ENCODE data around the gene FOXN3. TPM values are rescaled to one million over a fixed set of nuclear protein-coding genes. Genes with fewer than 3 reads are reported as not detected.

The FOXN3 gene, protein sequence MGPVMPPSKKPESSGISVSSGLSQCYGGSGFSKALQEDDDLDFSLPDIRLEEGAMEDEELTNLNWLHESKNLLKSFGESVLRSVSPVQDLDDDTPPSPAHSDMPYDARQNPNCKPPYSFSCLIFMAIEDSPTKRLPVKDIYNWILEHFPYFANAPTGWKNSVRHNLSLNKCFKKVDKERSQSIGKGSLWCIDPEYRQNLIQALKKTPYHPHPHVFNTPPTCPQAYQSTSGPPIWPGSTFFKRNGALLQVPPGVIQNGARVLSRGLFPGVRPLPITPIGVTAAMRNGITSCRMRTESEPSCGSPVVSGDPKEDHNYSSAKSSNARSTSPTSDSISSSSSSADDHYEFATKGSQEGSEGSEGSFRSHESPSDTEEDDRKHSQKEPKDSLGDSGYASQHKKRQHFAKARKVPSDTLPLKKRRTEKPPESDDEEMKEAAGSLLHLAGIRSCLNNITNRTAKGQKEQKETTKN
- polyA plus RNA-seq (2013): 100 TPM

DNA sequence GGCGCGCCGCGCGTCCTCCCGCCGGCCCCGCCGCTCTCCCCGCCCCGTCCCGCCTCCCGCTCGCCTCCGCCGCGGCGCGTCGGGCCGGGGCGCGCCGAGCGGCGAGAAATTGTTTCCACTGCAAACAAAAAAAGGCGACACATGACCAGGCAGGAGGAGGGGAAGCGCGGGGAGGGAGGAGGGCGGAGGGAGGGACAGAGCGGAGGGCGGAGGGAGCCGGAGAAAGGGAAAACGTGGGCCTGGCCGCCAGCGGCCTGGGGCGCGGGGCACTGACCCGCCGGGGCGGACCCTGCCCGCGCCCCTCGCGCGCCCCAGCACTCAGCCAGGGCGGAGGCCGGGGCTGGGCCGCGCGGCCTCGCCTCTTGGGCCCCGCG lies at the start of gene FOXN3:
Gene FOXN3 (minus strand): TSS at position 143 of the 374 bp plus-strand sequence. CDS start 4,757 bp downstream, outside the sequence.
- Histone ChIP-seq H3K4me1 (ENCODE audit: control extremely low read depth in 1 of 4, control insufficient read depth in 4 of 4, insufficient read depth in 4 of 4, low read length in 3 of 4) (peaks cover 6 to 36% (median 29%) of the 10 kb centered on the region in 4 experiments), H3K4me3 (ENCODE audit: control insufficient read depth in 1 of 7, extremely low read depth in 1 of 7, insufficient read depth in 4 of 7, low read depth in 2 of 7, low read length in 6 of 7) (peak within 1 kb of the TSS; percentile 80 to 95 (median 88)), H3K27ac (ENCODE audit: insufficient read depth in 1 of 2, low read depth in 1 of 2, low read length in 2 of 2, poor library complexity in 1 of 2, severe bottlenecking in 2 of 2) (peak within 1 kb of the TSS; percentile 81 to 90), H3K9me3 (ENCODE audit: control extremely low read depth in 1 of 5, control insufficient read depth in 4 of 5, insufficient read depth in 2 of 5, low read depth in 1 of 5, low read length in 4 of 5) (no peaks in the 10 kb centered on the region), H3K36me3 (ENCODE audit: control insufficient read depth in 4 of 4, insufficient read depth in 4 of 4, low read length in 3 of 4) (peaks cover 0 to 10% (median 6%) of the 10 kb centered on the region in 4 experiments), H3K27me3 (replicated peaks in 2 of 5; ENCODE audit: control insufficient read depth in 4 of 5, insufficient read depth in 5 of 5, low read length in 4 of 5) (no peaks in the 10 kb centered on the region)
- ChIA-PET POLR2A (no interaction called here), CTCF (no interaction called here)
- peak; percentile 89 to 95 (median 94) for DNase-seq
- 0% methylated on average over 37 of the region's 54 CpGs for WGBS (ENCODE audit: insufficient coverage)

DNA sequence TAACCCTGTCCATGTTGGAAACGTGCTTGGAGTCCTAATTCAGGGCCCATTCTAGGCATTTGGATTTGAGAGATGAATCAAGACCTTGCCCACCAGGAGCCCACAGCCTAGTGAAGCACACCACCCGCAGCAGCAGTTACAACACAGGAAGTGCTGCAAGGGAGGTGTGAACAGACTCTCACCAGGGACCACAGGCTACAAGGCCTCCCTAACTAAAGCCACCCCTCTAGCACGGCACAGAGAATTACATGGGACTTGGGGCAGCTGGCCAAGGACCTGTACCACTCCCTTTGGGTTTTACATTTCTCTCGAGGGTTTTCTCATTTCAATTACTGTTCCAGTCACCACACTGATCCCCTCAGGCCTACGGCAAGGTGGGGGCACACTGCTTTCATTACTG lies 49.5 kb upstream of the FOXN3 start:
- ChIA-PET CTCF (interaction anchor here (1.3 to 1.8 kb wide), 3 partner anchors 14 to 49 kb away, joined by 3 to 5 read pairs (median 4); no protein-coding TSS in a partner anchor), POLR2A (no interaction called here)
- peaks cover 0 to 9% (median 5%) of the 10 kb centered on the region in 4 experiments for H3K36me3 ChIP-seq (ENCODE audit: control insufficient read depth in 4 of 4, insufficient read depth in 4 of 4, low read length in 3 of 4)
- H3K9me3 ChIP-seq (ENCODE audit: control extremely low read depth in 1 of 5, control insufficient read depth in 4 of 5, insufficient read depth in 2 of 5, low read depth in 1 of 5, low read length in 4 of 5): peaks cover 0 to 8% (median 0%) of the 10 kb centered on the region in 5 experiments
- peak in 1 of 3 donors; percentile 56 for DNase-seq
- WGBS (ENCODE audit: insufficient coverage): 71% methylated on average over 3 of the region's 5 CpGs
- peaks cover 4 to 23% (median 16%) of the 10 kb centered on the region in 4 experiments for H3K4me1 ChIP-seq (ENCODE audit: control extremely low read depth in 1 of 4, control insufficient read depth in 4 of 4, insufficient read depth in 4 of 4, low read length in 3 of 4)
- H3K27me3 ChIP-seq (replicated peaks in 2 of 5; ENCODE audit: control insufficient read depth in 4 of 5, insufficient read depth in 5 of 5, low read length in 4 of 5): no peaks in the 10 kb centered on the region
- no peak overlapping the region for H3K4me3 ChIP-seq (ENCODE audit: control insufficient read depth in 1 of 7, extremely low read depth in 1 of 7, insufficient read depth in 4 of 7, low read depth in 2 of 7, low read length in 6 of 7)
- H3K27ac ChIP-seq (ENCODE audit: insufficient read depth in 1 of 2, low read depth in 1 of 2, low read length in 2 of 2, poor library complexity in 1 of 2, severe bottlenecking in 2 of 2): no peak overlapping the region

DNA sequence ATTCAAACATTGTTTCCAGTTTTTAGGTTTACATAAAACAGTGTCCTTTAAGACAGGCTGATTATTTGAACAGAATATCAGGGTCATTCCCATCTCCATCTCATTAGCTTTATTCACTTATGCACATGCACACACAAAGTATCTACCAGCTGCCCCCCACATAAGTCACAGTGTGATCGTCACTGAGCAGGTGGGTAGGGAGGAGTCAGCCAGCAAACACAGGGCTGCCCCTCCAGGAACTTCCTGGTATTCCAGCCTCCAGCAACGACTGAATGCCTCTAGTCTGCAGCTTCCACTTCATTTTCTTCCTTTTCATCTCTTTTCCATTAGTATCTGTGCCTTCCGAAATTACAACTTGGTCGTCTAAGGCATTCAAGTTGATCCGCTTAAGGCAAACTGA lies 48.8 kb upstream of the FOXN3 start:
- H3K4me3 ChIP-seq (ENCODE audit: control insufficient read depth in 1 of 7, extremely low read depth in 1 of 7, insufficient read depth in 4 of 7, low read depth in 2 of 7, low read length in 6 of 7): no peak overlapping the region
- CTCF ChIA-PET: interaction anchor here (0.7 to 1.5 kb wide), 2 partner anchors 13 to 35 kb away, joined by 3 to 5 read pairs; no protein-coding TSS in a partner anchor
- H3K4me1 ChIP-seq (ENCODE audit: control extremely low read depth in 1 of 4, control insufficient read depth in 4 of 4, insufficient read depth in 4 of 4, low read length in 3 of 4): peaks cover 4 to 22% (median 16%) of the 10 kb centered on the region in 4 experiments
- POLR2A ChIA-PET: no interaction called here
- peaks cover 0 to 9% (median 4%) of the 10 kb centered on the region in 4 experiments for H3K36me3 ChIP-seq (ENCODE audit: control insufficient read depth in 4 of 4, insufficient read depth in 4 of 4, low read length in 3 of 4)
- no peak for DNase-seq
- H3K9me3 ChIP-seq (ENCODE audit: control extremely low read depth in 1 of 5, control insufficient read depth in 4 of 5, insufficient read depth in 2 of 5, low read depth in 1 of 5, low read length in 4 of 5): peaks cover 0 to 8% (median 0%) of the 10 kb centered on the region in 5 experiments
- no peaks in the 10 kb centered on the region for H3K27me3 ChIP-seq (replicated peaks in 2 of 5; ENCODE audit: control insufficient read depth in 4 of 5, insufficient read depth in 5 of 5, low read length in 4 of 5)
- WGBS (ENCODE audit: insufficient coverage): 80% methylated on average over 5 of the region's 5 CpGs
- H3K27ac ChIP-seq (ENCODE audit: insufficient read depth in 1 of 2, low read depth in 1 of 2, low read length in 2 of 2, poor library complexity in 1 of 2, severe bottlenecking in 2 of 2): no peak overlapping the region

DNA sequence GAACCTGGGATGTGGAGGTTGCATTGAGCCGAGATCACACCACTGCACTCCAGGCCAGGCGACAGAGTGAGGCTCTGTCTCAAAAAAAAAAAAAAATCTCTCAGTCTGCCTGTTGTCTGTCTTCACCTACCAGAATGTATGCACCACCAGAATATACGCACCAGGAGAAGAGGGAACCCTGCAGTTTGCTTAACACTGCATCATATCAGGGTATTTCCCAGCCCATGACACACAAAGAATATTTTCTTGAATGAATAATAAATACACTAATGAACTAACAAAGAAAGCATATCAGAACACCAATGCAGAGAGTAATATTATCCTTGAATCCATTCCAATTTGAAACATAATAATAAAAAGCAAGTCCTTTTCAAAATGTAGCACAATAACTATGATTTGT lies 44.2 kb upstream of the FOXN3 start:
- ChIA-PET POLR2A (no interaction called here), CTCF (no interaction called here)
- Histone ChIP-seq H3K27me3 (replicated peaks in 2 of 5; ENCODE audit: control insufficient read depth in 4 of 5, insufficient read depth in 5 of 5, low read length in 4 of 5) (no peaks in the 10 kb centered on the region), H3K9me3 (ENCODE audit: control extremely low read depth in 1 of 5, control insufficient read depth in 4 of 5, insufficient read depth in 2 of 5, low read depth in 1 of 5, low read length in 4 of 5) (peaks cover 0 to 8% (median 0%) of the 10 kb centered on the region in 5 experiments), H3K4me3 (ENCODE audit: control insufficient read depth in 1 of 7, extremely low read depth in 1 of 7, insufficient read depth in 4 of 7, low read depth in 2 of 7, low read length in 6 of 7) (no peak overlapping the region), H3K4me1 (ENCODE audit: control extremely low read depth in 1 of 4, control insufficient read depth in 4 of 4, insufficient read depth in 4 of 4, low read length in 3 of 4) (peaks cover 4 to 10% (median 8%) of the 10 kb centered on the region in 4 experiments), H3K36me3 (ENCODE audit: control insufficient read depth in 4 of 4, insufficient read depth in 4 of 4, low read length in 3 of 4) (peaks cover 0 to 8% (median 3%) of the 10 kb centered on the region in 4 experiments), H3K27ac (ENCODE audit: insufficient read depth in 1 of 2, low read depth in 1 of 2, low read length in 2 of 2, poor library complexity in 1 of 2, severe bottlenecking in 2 of 2) (no peak overlapping the region)
- WGBS (ENCODE audit: insufficient coverage): 100% methylated on average over 2 of the region's 3 CpGs
- no peak for DNase-seq

DNA sequence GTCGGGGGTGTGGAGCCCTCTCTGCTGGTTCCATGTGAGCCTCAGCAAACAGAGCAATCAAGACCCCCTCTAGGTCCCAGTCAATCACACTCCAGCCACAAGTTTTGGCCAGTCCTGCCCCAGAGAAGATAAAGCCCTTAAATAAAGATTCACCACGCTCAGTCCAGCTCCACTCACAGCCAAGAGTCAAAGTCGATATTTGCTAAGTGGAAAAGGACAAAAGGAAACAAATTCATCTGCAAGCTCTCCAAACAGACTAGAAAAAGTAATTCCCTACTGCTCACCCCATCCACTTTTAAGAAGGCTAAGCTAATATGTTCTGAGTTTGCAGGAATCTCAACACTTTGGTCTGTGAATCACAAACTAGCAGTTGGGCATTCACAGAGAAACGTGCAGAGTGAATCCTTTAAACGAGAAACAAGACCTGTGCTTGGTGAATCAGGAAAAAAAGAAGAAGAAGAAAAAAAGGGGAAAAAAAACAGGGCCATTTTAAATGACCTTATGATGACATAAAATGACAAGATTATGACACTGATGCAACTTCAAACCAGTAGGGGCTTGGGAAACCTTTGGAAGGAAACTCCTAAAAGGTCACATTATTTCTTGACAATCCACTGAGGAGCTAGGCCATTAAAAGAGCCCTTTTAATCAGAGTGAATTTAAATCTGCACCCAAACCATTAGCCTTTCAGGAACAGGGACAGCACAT lies 41.8 kb upstream of the FOXN3 start:
- Histone ChIP-seq H3K36me3 (ENCODE audit: control insufficient read depth in 4 of 4, insufficient read depth in 4 of 4, low read length in 3 of 4) (peaks cover 0 to 5% (median 0%) of the 10 kb centered on the region in 4 experiments), H3K27me3 (replicated peaks in 2 of 5; ENCODE audit: control insufficient read depth in 4 of 5, insufficient read depth in 5 of 5, low read length in 4 of 5) (no peaks in the 10 kb centered on the region), H3K27ac (ENCODE audit: insufficient read depth in 1 of 2, low read depth in 1 of 2, low read length in 2 of 2, poor library complexity in 1 of 2, severe bottlenecking in 2 of 2) (no peak overlapping the region), H3K9me3 (ENCODE audit: control extremely low read depth in 1 of 5, control insufficient read depth in 4 of 5, insufficient read depth in 2 of 5, low read depth in 1 of 5, low read length in 4 of 5) (no peaks in the 10 kb centered on the region), H3K4me3 (ENCODE audit: control insufficient read depth in 1 of 7, extremely low read depth in 1 of 7, insufficient read depth in 4 of 7, low read depth in 2 of 7, low read length in 6 of 7) (no peak overlapping the region), H3K4me1 (ENCODE audit: control extremely low read depth in 1 of 4, control insufficient read depth in 4 of 4, insufficient read depth in 4 of 4, low read length in 3 of 4) (peaks cover 4 to 21% (median 12%) of the 10 kb centered on the region in 4 experiments)
- DNase-seq: no peak
- 100% methylated on average over 3 of the region's 5 CpGs for WGBS (ENCODE audit: insufficient coverage)
- CTCF ChIA-PET: interaction anchor here (0.6 to 1.2 kb wide), 2 partner anchors 11 to 111 kb away, joined by 3 read pairs; no protein-coding TSS in a partner anchor
- POLR2A ChIA-PET: no interaction called here

DNA sequence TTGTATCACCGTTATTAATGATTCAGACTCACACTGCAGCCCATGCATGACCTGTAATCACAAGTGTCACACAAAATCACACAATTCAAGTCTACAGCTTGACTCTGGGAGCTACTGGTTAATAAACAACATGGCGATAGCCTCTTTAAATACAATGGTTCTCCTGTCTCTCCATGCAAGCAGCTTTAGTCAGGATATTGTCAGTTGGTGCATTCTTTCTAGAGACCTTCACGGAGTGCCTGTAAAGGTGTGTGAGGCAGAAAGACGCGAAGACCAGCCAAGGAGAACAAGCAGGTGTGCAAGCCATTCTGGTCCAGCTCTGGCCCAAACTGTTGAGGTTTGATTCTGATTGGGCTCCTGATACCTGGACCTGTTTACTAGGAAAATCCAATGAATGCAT lies 40.0 kb upstream of the FOXN3 start:
- ChIA-PET POLR2A (no interaction called here), CTCF (no interaction called here)
- Histone ChIP-seq H3K4me1 (ENCODE audit: control extremely low read depth in 1 of 4, control insufficient read depth in 4 of 4, insufficient read depth in 4 of 4, low read length in 3 of 4) (peaks cover 3 to 21% (median 10%) of the 10 kb centered on the region in 4 experiments), H3K27me3 (replicated peaks in 2 of 5; ENCODE audit: control insufficient read depth in 4 of 5, insufficient read depth in 5 of 5, low read length in 4 of 5) (no peaks in the 10 kb centered on the region), H3K9me3 (ENCODE audit: control extremely low read depth in 1 of 5, control insufficient read depth in 4 of 5, insufficient read depth in 2 of 5, low read depth in 1 of 5, low read length in 4 of 5) (no peaks in the 10 kb centered on the region), H3K4me3 (ENCODE audit: control insufficient read depth in 1 of 7, extremely low read depth in 1 of 7, insufficient read depth in 4 of 7, low read depth in 2 of 7, low read length in 6 of 7) (no peak overlapping the region), H3K27ac (ENCODE audit: insufficient read depth in 1 of 2, low read depth in 1 of 2, low read length in 2 of 2, poor library complexity in 1 of 2, severe bottlenecking in 2 of 2) (no peak overlapping the region), H3K36me3 (ENCODE audit: control insufficient read depth in 4 of 4, insufficient read depth in 4 of 4, low read length in 3 of 4) (peaks cover 0 to 5% (median 3%) of the 10 kb centered on the region in 4 experiments)
- DNase-seq: no peak
- WGBS (ENCODE audit: insufficient coverage): 99% methylated on average over 5 of the region's 5 CpGs

Measured in common myeloid progenitor, CD34-positive (primary cell).